Measurements from ENCODE around the gene CLEC7A. TPM values are rescaled to one million over a fixed set of nuclear protein-coding genes. Genes with fewer than 3 reads are reported as not detected.

Gene CLEC7A
- total and polyA plus RNA-seq, 9 donors, result 1.9 to 12.7 (median 3.6) TPM

DNA sequence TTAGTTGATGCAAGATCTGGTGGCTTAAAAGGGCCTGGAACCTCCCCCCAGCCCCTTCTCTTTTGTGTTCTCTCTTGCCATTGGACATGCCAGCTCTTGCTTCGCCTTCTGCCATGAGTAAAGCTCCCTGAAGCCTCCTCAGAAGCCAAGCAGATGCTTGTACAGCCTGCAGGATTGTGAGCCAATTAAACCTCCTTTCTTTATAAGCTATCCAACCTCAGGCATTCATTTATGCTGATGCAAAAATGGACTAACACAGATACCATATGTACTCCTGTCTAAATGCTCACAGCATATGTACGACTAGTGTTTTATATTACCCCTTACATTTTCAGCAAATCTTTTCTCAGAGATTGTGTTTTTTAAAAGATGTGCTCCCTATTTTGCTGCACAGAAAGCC lies 57.9 kb downstream of the CLEC7A start:
- no peaks in the 10 kb centered on the region for H3K4me1 ChIP-seq (ENCODE audit: insufficient read depth)
- no peaks in the 10 kb centered on the region for H3K9me3 ChIP-seq
- no peak for TF ChIP-seq CTCF (IDR thresholded peaks at IDR 0.05)
- TF ChIP-seq POLR2A (IDR thresholded peaks at IDR 0.05), result no peak
- TF ChIP-seq EP300 (IDR thresholded peaks at IDR 0.05), result no peak
- H3K27ac ChIP-seq, result no peak overlapping the region
- WGBS, 3 donors, result 92 to 94% (median 93%) methylated on average over 2 of the region's 2 CpGs
- no peak overlapping the region for H3K4me3 ChIP-seq
- H3K36me3 ChIP-seq, result no peaks in the 10 kb centered on the region
- no peak for DNase-seq
- intact Hi-C loops (cut with DNase I), result loop anchor here in 1 of 4 donors (10.0 kb wide), 1 partner anchor 53 kb away; no protein-coding TSS in a partner anchor
- no peaks in the 10 kb centered on the region for H3K27me3 ChIP-seq

DNA sequence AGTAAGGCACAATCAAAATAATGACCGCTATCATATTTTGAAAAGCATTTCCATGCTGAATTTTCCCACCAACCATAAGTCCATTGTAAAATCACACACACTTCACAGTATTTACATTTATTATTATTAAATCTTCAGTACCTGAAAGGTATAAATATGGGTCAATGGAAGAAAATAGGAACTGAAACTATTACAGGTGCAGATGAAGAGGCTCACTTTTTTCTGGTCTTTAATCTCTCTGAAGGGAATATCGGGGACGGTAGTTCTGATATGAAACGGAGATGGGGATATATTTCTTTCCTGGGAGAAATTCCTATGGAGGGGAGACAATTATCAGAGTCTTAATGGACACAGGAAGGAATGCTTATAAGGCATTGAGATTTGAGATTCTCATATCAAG lies 59.6 kb downstream of the CLEC7A start:
- H3K9me3 ChIP-seq, result no peaks in the 10 kb centered on the region
- no peaks in the 10 kb centered on the region for H3K4me1 ChIP-seq (ENCODE audit: insufficient read depth)
- H3K27me3 ChIP-seq, result no peaks in the 10 kb centered on the region
- H3K36me3 ChIP-seq, result no peaks in the 10 kb centered on the region
- DNase-seq, result no peak
- intact Hi-C loops (cut with DNase I), result loop anchor here in 1 of 4 donors (10.0 kb wide), 1 partner anchor 54 kb away; no protein-coding TSS in a partner anchor
- H3K27ac ChIP-seq, result no peak overlapping the region
- 95 to 96% (median 96%) methylated on average over 4 of the region's 4 CpGs for WGBS, 3 donors
- H3K4me3 ChIP-seq, result no peak overlapping the region
- TF ChIP-seq EP300 (IDR thresholded peaks at IDR 0.05) (no peak), POLR2A (IDR thresholded peaks at IDR 0.05) (no peak), CTCF (IDR thresholded peaks at IDR 0.05) (no peak)

- H3K9me3 ChIP-seq, result no peaks in the 10 kb centered on the region
- no peaks in the 10 kb centered on the region for H3K36me3 ChIP-seq
- no peak for TF ChIP-seq EP300 (IDR thresholded peaks at IDR 0.05)
- no peak for TF ChIP-seq CTCF (IDR thresholded peaks at IDR 0.05)
- no peak for TF ChIP-seq POLR2A (IDR thresholded peaks at IDR 0.05)
- H3K4me1 ChIP-seq (ENCODE audit: insufficient read depth), result no peaks in the 10 kb centered on the region
- no peak overlapping the region for H3K4me3 ChIP-seq
- no peak overlapping the region for H3K27ac ChIP-seq
- DNase-seq, result no peak
- no peaks in the 10 kb centered on the region for H3K27me3 ChIP-seq
- WGBS, 3 donors, result 23 to 31% (median 28%) methylated on average over 3 of the region's 3 CpGs
- intact Hi-C loops (cut with DNase I), result loop anchor here in 1 of 4 donors (10.0 kb wide), 1 partner anchor 55 kb away; no protein-coding TSS in a partner anchor
These were observed 60.0 kb downstream of the CLEC7A start for GRCh38 chr12:10069976-10070375.

- DNase-seq, result peak in 1 of 5 donors; percentile 25
- Histone ChIP-seq H3K4me3 (no peak overlapping the region), H3K9me3 (no peaks in the 10 kb centered on the region), H3K36me3 (no peaks in the 10 kb centered on the region), H3K27ac (no peak overlapping the region), H3K27me3 (no peaks in the 10 kb centered on the region), H3K4me1 (ENCODE audit: insufficient read depth) (no peaks in the 10 kb centered on the region)
- intact Hi-C loops (cut with DNase I), result no loop called here
- WGBS, 3 donors, result 27 to 40% (median 36%) methylated on average over 4 of the region's 4 CpGs
- TF ChIP-seq CTCF (IDR thresholded peaks at IDR 0.05), result no peak
- TF ChIP-seq POLR2A (IDR thresholded peaks at IDR 0.05), result no peak
- no peak for TF ChIP-seq EP300 (IDR thresholded peaks at IDR 0.05)
These were observed 60.9 kb downstream of the CLEC7A start for GRCh38 chr12:10069099-10069498.

All from ovary (tissue), 9 donors.